ENCODE results near the gene RAB27A.
"Not testable (repeated sequence)": the region's sequence is repeated elsewhere in the genome, so short reads cannot be mapped to it uniquely, and the experiment has no call there.

The RAB27A gene

DNA sequence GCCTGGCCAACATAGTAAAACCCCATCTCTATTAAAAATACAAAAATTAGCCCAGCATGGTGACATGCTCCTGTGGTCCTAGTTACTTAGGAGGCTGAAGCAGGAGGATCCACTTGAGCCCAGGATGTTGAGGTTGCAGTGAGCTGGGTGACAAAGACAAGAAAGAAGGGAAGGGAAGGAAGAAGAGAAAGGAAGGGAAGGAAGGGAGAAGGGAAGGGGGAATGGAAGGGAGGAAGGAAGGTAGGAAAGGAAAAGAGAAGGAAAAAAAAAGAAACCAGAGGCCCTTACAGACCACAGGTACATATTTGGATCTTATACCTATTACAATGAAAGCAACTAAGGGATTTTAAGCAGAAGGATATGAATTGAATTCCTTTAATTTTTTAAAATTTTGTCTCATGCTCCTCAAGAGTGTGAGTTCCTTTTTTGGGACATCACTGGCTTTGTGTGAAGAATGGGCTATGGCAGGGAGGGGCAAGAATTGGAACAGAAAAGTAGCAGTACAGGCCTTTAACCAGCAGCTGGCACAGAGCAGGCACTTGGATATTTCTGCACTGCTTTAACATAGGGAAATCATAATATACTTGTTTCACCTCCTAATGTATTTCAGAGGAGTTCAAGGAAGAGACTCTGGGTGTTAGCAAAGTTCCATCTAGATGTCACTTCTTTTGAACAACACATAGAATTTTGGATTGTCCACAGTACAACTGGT, 7.9 kb downstream of the RAB27A start:
- H3K4me3 ChIP-seq (ENCODE audit: control insufficient read depth, low read depth, low read length), result no peak overlapping the region
- DNase-seq (ENCODE audit: low read depth), result no peak
- TF ChIP-seq, protein P1, sequence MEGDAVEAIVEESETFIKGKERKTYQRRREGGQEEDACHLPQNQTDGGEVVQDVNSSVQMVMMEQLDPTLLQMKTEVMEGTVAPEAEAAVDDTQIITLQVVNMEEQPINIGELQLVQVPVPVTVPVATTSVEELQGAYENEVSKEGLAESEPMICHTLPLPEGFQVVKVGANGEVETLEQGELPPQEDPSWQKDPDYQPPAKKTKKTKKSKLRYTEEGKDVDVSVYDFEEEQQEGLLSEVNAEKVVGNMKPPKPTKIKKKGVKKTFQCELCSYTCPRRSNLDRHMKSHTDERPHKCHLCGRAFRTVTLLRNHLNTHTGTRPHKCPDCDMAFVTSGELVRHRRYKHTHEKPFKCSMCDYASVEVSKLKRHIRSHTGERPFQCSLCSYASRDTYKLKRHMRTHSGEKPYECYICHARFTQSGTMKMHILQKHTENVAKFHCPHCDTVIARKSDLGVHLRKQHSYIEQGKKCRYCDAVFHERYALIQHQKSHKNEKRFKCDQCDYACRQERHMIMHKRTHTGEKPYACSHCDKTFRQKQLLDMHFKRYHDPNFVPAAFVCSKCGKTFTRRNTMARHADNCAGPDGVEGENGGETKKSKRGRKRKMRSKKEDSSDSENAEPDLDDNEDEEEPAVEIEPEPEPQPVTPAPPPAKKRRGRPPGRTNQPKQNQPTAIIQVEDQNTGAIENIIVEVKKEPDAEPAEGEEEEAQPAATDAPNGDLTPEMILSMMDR (IDR thresholded peaks at IDR 0.05; ENCODE audit: control insufficient read depth, insufficient read depth, low read depth, low read length, missing control alignments), result no peak

DNA sequence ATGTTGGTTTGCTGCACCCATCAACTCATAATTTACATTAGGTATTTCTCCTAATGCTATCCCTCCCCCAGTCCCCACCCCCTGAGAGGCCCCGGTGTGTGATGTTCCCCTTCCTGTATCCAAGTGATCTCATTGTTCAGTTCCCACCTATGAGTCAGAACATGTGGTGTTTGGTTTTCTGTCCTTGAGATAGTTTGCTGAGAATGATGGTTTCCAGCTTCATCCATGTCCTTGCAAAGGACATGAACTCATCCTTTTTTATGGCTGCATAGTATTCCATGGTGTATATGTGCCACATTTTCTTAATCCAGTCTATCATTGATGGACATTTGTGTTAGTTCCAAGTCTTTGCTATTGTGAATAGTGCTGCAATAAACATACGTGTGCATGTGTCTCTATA, 9.0 kb downstream of the RAB27A start:
- not testable (repeated sequence) for DNase-seq (ENCODE audit: low read depth); H3K4me3 ChIP-seq (ENCODE audit: control insufficient read depth, low read depth, low read length)

DNA sequence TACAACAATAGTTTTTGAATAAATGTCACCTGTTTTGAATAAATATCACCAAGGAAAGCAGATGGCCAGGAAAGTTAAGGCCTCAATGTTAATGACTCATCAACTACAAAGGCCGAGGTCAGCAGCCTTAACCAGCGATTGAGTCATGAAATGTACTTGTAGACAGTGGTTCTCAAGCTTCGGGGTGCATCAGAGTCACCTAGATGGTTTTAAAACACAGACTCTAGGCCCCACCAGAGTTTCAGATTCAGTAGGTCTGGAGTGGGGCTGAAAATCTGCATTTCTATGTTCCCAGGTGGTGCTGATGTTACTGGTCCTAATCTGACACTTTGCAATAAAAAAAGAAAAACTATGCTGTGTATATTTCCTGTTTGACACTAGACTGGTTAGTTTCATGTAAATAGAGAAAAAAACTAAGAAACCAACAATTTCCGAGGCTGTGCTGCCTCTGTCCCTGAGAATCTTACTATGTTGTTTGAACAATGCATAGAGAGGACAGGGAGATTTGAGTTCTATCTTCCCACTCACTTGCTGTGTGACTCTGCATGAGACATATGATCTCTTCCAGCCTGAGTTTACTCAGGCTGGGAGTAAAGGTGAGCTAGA, 9.8 kb downstream of the RAB27A start:
- no peak overlapping the region for H3K4me3 ChIP-seq (ENCODE audit: control insufficient read depth, low read depth, low read length)
- peak; percentile 80 for DNase-seq (ENCODE audit: low read depth)

DNA sequence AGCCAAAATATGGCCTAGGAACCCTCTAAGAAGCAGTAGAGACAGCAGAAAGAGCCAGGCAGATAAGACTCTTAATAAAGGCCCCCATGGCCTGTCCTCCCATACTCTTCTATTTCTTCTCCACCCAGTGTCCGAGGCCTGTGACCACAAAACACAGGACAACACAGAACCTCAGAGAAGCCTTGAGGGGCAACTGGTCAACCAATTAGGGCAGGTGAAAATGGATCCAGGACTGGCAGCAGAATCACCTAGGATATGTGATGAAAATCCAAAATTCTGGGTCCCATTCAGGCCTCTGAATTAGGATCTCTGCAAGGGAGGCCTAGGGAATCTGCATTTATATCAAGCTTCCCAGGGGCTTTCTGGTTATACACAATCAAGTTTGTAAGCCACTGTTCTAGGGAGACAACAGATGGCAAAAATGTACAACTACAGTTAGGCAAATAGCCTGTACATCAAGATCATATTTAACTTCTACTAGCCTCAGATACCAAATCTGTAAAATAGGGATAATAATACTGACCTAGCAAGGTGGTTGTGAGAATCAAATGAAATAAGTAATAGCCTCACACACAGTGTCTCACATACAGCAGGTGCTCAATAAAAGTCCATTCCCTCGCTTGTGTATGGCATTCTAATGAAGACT, 10.4 kb downstream of the RAB27A start:
- no peak for DNase-seq (ENCODE audit: low read depth)
- H3K4me3 ChIP-seq (ENCODE audit: control insufficient read depth, low read depth, low read length), result no peak overlapping the region
- TF ChIP-seq, protein P1 (IDR thresholded peaks at IDR 0.05; ENCODE audit: control insufficient read depth, insufficient read depth, low read depth, low read length, missing control alignments), result no peak

More for the DNA sequence above, 9.8 kb downstream of the RAB27A start:
- TF ChIP-seq, protein P1 (IDR thresholded peaks at IDR 0.05; ENCODE audit: control insufficient read depth, insufficient read depth, low read depth, low read length, missing control alignments), result no peak

DNA sequence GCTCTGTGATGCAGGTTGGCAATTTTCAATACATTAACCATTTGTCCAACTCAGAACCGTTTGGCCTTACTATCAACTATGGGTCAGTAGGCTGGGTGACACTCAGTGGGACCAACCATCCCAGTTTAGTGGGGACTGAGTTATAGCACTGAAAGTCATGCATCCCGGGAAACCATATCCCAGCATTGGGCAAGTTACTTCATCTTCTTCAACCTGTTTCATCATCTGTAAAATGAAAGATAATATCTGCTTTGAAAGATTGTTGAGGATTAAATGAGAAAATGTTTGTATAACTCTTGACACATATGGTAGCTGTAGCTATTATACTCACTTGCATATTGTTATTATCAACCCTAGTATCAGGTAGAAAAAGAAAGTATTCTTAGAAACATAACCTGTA, 11.9 kb downstream of the RAB27A start:
- DNase-seq (ENCODE audit: low read depth), result no peak
- TF ChIP-seq, protein P1 (IDR thresholded peaks at IDR 0.05; ENCODE audit: control insufficient read depth, insufficient read depth, low read depth, low read length, missing control alignments), result no peak
- no peak overlapping the region for H3K4me3 ChIP-seq (ENCODE audit: control insufficient read depth, low read depth, low read length)

DNA sequence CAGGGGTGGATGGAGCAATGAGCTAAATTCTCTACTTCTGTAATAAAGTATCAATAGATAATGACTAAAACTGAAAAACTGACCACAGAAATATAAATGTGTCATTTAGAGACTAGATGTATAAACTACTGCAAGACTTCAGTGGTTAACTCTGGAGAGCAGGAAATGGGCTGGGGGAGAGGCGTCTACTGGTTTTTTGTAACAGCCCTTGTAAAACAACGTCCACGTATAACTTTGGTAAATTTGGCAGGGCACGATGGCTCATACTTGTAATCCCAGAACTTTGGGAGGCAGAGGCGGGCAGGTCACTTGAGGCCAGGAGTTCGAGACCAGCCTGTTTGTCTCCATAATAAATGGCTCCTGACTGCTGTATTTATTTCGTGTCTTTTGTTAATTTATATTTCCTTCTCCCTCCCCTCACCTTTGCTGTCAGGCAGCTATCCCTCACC, 12.5 kb downstream of the RAB27A start:
- peak; percentile 66 for DNase-seq (ENCODE audit: low read depth)
- H3K4me3 ChIP-seq (ENCODE audit: control insufficient read depth, low read depth, low read length), result no peak overlapping the region
- TF ChIP-seq, protein P1 (IDR thresholded peaks at IDR 0.05; ENCODE audit: control insufficient read depth, insufficient read depth, low read depth, low read length, missing control alignments), result no peak

DNA sequence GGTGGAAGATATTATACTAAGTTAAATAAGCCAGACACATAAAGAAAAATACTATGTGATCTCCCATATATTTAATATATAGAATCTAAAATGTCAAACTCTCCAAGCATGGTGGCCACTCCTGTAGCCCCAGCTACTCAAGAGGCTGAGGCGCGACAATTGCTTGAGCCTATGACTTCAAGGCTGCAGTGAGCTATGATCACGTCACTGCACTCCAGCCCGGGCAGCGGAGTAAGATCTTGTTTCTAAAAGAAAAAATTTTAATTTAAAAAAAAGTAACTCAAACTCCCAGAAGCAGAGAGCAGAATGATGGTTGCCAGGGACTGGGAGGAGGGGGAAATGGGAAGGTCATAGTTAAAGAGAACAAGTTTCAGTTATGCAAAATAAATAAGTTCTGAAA, 13.3 kb downstream of the RAB27A start:
- no peak overlapping the region for H3K4me3 ChIP-seq (ENCODE audit: control insufficient read depth, low read depth, low read length)
- no peak for DNase-seq (ENCODE audit: low read depth)
- TF ChIP-seq, protein P1 (IDR thresholded peaks at IDR 0.05; ENCODE audit: control insufficient read depth, insufficient read depth, low read depth, low read length, missing control alignments), result no peak

Measured in AG09309 (cell line).